HepG2 (cell line): ENCODE data around the gene IGFLR1. TPM values are rescaled to one million over a fixed set of nuclear protein-coding genes. Genes with fewer than 3 reads are reported as not detected.

ENCODE experiments used
- GABPB1 ChIP-seq: IDR thresholded peaks from 2 replicates; pipeline ENCODE4 v1.6.1; 2016; ENCODE audit warnings: mild to moderate bottlenecking, missing genetic modification reagents, moderate library complexity, missing compliant biosample characterization
- HDAC1 ChIP-seq: sonication (generic); formaldehyde crosslinking; IDR thresholded peaks from 2 replicates; pipeline ENCODE4 v1.5.1; 2020; ENCODE audit warnings: mild to moderate bottlenecking, missing genetic modification reagents
- JUND ChIP-seq: sonication (generic); formaldehyde crosslinking; IDR thresholded peaks from 2 replicates; pipeline ENCODE4 v1.8.0; 2022; ENCODE audit warnings: mild to moderate bottlenecking, missing genetic modification reagents
- MBD4 ChIP-seq: IDR thresholded peaks from 2 replicates; pipeline ENCODE4 v1.6.1; 2012; ENCODE audit warnings: low read length, inconsistent platforms, borderline replicate concordance
- MIER2 ChIP-seq: IDR thresholded peaks from 2 replicates; pipeline ENCODE4 v1.6.1; 2016; ENCODE audit warnings: missing biosample characterization, missing genetic modification reagents
- MTA1 ChIP-seq: sonication (generic); formaldehyde crosslinking; IDR thresholded peaks from 2 replicates; pipeline ENCODE4 v1.4.0; 2020; ENCODE audit warnings: missing genetic modification reagents, mild to moderate bottlenecking, borderline replicate concordance
- NR2F1 ChIP-seq, 2 experiments: fragments of 450-650 bp in 1 of 2; formaldehyde crosslinking in 1 of 2; IDR thresholded peaks; 2 replicates each; pipeline versions ENCODE4 v1.5.0 to v1.6.1; 2016 to 2020; ENCODE audit warnings: mild to moderate bottlenecking in 1 of 2, missing compliant biosample characterization in 1 of 2, missing genetic modification reagents in 1 of 2, moderate library complexity in 1 of 2
- PHF21A ChIP-seq: sonication (generic); formaldehyde crosslinking; IDR thresholded peaks from 2 replicates; pipeline ENCODE4 v1.5.0; 2020; ENCODE audit warnings: mild to moderate bottlenecking, missing genetic modification reagents
- SIN3A ChIP-seq: IDR thresholded peaks from 2 replicates; pipeline ENCODE4 v1.6.1; 2011; ENCODE audit warnings: low read depth, mild to moderate bottlenecking, control low read depth, low read length, borderline replicate concordance
- SIX4 ChIP-seq: sonication (generic); formaldehyde crosslinking; IDR thresholded peaks from 2 replicates; pipeline ENCODE4 v1.4.0; 2020; ENCODE audit warnings: missing genetic modification reagents
- SNAI1 ChIP-seq: sonication (generic); formaldehyde crosslinking; IDR thresholded peaks from 2 replicates; pipeline ENCODE4 v1.5.0; 2020; ENCODE audit warnings: mild to moderate bottlenecking, missing genetic modification reagents, borderline replicate concordance
- STAG1 ChIP-seq: sonication (generic); formaldehyde crosslinking; IDR thresholded peaks from 2 replicates; pipeline ENCODE4 v1.4.0; 2020; ENCODE audit warnings: missing genetic modification reagents
- ZFP37 ChIP-seq: sonication (generic); formaldehyde crosslinking; IDR thresholded peaks from 2 replicates; pipeline ENCODE4 v1.4.0; 2020; ENCODE audit warnings: missing genetic modification reagents, borderline replicate concordance
- ZNF263 ChIP-seq: sonication (generic); formaldehyde crosslinking; IDR thresholded peaks from 2 replicates; pipeline ENCODE4 v1.4.0; 2020; ENCODE audit warnings: missing genetic modification reagents
- ZNF543 ChIP-seq: sonication (generic); formaldehyde crosslinking; IDR thresholded peaks from 2 replicates; pipeline ENCODE4 v1.4.0; 2020; ENCODE audit warnings: mild to moderate bottlenecking, missing genetic modification reagents
- polyA plus RNA-seq, 8 experiments: library from polyadenylated mRNA; depleted of rRNA in 3 of 8; stranded (reverse) in 7 of 8; unstranded in 1 of 8; fragments of >200 nt; fragmentation: Illumina TruSeq in 4 of 8; extraction: Trizol in 4 of 8; gene quantifications; 2 replicates each; pipeline versions ENCODE4 v1.2.1 to v1.2.3, GENCODE V29; 2011 to 2016; ENCODE audit warnings: low read depth in 4 of 8, missing spikeins in 1 of 8, mixed read lengths in 1 of 8; ENCODE audit not compliant: insufficient read depth in 1 of 8
- total RNA-seq, 5 experiments: library from RNA; depleted of rRNA; stranded (reverse); fragments of >200 nt; fragmentation: Illumina TruSeq; extraction: Trizol; gene quantifications; 2 replicates each; pipeline ENCODE4 v1.2.3, GENCODE V29; 2016; ENCODE audit warnings: low read depth in 1 of 5
- TF ChIP-seq, protein P1 (sequence below): sonication (generic); formaldehyde crosslinking; IDR thresholded peaks from 2 replicates; pipeline ENCODE4 v1.4.0; 2020; ENCODE audit warnings: mild to moderate bottlenecking, missing genetic modification reagents
- TF ChIP-seq, protein P2 (sequence below): sonication (generic); formaldehyde crosslinking; IDR thresholded peaks from 2 replicates; pipeline ENCODE4 v1.5.0; 2020; ENCODE audit warnings: missing genetic modification reagents, mild to moderate bottlenecking, borderline replicate concordance
- TF ChIP-seq, protein P3 (sequence below): sonication (generic); formaldehyde crosslinking; IDR thresholded peaks from 2 replicates; pipeline ENCODE4 v1.5.0; 2020; ENCODE audit warnings: missing genetic modification reagents
- TF ChIP-seq, protein P4 (sequence below): sonication (generic); formaldehyde crosslinking; IDR thresholded peaks from 2 replicates; pipeline ENCODE4 v1.8.0; 2022; ENCODE audit warnings: missing genetic modification reagents, low read depth, mild to moderate bottlenecking, borderline replicate concordance
- TF ChIP-seq, protein P5 (sequence below): sonication (generic); formaldehyde crosslinking; IDR thresholded peaks from 2 replicates; pipeline ENCODE4 v1.4.0; 2020; ENCODE audit warnings: mild to moderate bottlenecking, missing genetic modification reagents
- TF ChIP-seq, protein P6 (sequence below): sonication (generic); formaldehyde crosslinking; IDR thresholded peaks from 2 replicates; pipeline ENCODE4 v1.4.0; 2020; ENCODE audit warnings: missing genetic modification reagents, borderline replicate concordance

Gene IGFLR1
- total and polyA plus RNA-seq, 2 of the 13 experiments (the other 11 are each of a cell fraction or from before 2014, with no cell fraction given) = 5.4 to 8.9 TPM

DNA sequence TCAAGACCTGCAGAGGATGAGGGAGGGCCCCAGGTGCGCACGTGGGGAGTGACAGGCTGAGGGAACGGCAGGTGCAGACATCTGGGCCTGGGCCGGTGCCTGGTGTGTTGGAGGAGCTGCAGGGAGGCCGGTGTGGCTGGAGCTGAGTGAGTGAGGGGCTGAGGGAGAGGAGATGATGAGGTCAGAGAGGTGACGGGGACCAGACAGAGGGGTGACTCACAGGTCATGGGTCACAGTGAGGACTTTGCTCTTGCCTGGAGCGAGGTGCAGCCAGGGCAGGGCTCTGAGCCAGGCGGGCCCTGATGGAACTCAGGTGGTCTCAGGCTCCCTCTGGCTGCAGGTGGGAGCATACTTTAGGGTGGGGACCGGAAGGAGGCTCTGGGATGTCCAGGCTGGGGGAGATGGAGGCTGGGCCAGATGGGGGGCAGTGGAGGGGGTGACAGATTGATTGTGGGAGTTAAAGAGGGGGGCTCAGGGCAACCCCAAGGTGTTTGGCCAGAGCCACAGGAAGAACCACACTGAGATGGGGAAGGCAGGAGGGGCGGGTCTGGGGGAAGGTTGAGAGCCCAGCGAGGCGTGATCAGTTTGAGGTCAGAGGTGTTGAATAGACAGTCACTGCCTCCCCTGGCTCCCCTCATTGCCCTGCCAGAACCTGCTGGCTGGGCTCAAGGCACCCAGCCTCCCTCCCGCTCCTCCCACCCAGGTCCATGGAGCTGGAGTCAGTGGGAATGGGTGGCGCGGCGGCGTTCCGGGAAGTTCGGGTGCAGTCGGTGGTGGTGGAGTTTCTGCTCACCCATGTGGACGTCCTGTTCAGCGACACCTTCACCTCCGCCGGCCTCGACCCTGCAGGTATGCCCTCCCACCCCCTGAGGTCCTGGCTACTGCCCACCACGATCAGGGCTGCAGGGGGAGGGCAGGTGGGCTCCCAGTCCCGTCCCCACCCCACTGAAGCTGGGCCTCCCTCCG, 41.5 kb upstream of the IGFLR1 start (continued):
- TF ChIP-seq, protein P1, sequence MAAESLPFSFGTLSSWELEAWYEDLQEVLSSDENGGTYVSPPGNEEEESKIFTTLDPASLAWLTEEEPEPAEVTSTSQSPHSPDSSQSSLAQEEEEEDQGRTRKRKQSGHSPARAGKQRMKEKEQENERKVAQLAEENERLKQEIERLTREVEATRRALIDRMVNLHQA = no peak
- TF ChIP-seq, protein P2, sequence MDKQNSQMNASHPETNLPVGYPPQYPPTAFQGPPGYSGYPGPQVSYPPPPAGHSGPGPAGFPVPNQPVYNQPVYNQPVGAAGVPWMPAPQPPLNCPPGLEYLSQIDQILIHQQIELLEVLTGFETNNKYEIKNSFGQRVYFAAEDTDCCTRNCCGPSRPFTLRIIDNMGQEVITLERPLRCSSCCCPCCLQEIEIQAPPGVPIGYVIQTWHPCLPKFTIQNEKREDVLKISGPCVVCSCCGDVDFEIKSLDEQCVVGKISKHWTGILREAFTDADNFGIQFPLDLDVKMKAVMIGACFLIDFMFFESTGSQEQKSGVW (CRISPR knock-in tag) = no peak
- TF ChIP-seq HDAC1 = 0 out of 2 replicates have a peak, but pooled peaks have one; percentile 36
- TF ChIP-seq MTA1 (CRISPR knock-in tag) = 0 out of 2 replicates have a peak, but pooled peaks have one; percentile 35
- TF ChIP-seq, protein P3, sequence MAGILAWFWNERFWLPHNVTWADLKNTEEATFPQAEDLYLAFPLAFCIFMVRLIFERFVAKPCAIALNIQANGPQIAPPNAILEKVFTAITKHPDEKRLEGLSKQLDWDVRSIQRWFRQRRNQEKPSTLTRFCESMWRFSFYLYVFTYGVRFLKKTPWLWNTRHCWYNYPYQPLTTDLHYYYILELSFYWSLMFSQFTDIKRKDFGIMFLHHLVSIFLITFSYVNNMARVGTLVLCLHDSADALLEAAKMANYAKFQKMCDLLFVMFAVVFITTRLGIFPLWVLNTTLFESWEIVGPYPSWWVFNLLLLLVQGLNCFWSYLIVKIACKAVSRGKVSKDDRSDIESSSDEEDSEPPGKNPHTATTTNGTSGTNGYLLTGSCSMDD (CRISPR knock-in tag) = no peak
- no peak for TF ChIP-seq PHF21A (CRISPR knock-in tag)
- TF ChIP-seq, protein P4, sequence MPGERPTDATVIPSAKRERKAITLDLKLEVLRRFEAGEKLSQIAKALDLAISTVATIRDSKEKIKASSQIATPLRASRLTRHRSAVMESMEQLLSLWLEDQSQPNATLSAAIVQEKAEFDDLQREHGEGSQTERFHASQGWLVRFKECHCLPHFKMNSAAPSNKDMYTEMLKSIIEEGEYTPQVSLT (CRISPR knock-in tag) = no peak
- peak; percentile 74 to 88; a peak in 3 of 4 replicates for TF ChIP-seq NR2F1 (CRISPR knock-in tag; IDR thresholded peaks at IDR 0.05)
- TF ChIP-seq SIN3A = no peak
- peak; percentile 73 for TF ChIP-seq JUND (CRISPR knock-in tag)
- TF ChIP-seq ZNF543 = no peak
- TF ChIP-seq SIX4 (CRISPR knock-in tag) = no peak
- TF ChIP-seq STAG1 (CRISPR knock-in tag) = peak; percentile 56
- TF ChIP-seq SNAI1 (CRISPR knock-in tag) = no peak
- peak; percentile 44; the same call in 1 of the 2 replicates for TF ChIP-seq GABPB1 (CRISPR knock-in tag)
- no peak for TF ChIP-seq MIER2 (CRISPR knock-in tag)
- TF ChIP-seq ZNF263 = peak; percentile 92
- TF ChIP-seq MBD4 = no peak
- TF ChIP-seq, protein P5, sequence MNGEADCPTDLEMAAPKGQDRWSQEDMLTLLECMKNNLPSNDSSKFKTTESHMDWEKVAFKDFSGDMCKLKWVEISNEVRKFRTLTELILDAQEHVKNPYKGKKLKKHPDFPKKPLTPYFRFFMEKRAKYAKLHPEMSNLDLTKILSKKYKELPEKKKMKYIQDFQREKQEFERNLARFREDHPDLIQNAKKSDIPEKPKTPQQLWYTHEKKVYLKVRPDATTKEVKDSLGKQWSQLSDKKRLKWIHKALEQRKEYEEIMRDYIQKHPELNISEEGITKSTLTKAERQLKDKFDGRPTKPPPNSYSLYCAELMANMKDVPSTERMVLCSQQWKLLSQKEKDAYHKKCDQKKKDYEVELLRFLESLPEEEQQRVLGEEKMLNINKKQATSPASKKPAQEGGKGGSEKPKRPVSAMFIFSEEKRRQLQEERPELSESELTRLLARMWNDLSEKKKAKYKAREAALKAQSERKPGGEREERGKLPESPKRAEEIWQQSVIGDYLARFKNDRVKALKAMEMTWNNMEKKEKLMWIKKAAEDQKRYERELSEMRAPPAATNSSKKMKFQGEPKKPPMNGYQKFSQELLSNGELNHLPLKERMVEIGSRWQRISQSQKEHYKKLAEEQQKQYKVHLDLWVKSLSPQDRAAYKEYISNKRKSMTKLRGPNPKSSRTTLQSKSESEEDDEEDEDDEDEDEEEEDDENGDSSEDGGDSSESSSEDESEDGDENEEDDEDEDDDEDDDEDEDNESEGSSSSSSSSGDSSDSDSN (CRISPR knock-in tag) = peak; percentile 34; the same call in 1 of the 2 replicates
- TF ChIP-seq ZFP37 (CRISPR knock-in tag) = no peak
- TF ChIP-seq, protein P6, sequence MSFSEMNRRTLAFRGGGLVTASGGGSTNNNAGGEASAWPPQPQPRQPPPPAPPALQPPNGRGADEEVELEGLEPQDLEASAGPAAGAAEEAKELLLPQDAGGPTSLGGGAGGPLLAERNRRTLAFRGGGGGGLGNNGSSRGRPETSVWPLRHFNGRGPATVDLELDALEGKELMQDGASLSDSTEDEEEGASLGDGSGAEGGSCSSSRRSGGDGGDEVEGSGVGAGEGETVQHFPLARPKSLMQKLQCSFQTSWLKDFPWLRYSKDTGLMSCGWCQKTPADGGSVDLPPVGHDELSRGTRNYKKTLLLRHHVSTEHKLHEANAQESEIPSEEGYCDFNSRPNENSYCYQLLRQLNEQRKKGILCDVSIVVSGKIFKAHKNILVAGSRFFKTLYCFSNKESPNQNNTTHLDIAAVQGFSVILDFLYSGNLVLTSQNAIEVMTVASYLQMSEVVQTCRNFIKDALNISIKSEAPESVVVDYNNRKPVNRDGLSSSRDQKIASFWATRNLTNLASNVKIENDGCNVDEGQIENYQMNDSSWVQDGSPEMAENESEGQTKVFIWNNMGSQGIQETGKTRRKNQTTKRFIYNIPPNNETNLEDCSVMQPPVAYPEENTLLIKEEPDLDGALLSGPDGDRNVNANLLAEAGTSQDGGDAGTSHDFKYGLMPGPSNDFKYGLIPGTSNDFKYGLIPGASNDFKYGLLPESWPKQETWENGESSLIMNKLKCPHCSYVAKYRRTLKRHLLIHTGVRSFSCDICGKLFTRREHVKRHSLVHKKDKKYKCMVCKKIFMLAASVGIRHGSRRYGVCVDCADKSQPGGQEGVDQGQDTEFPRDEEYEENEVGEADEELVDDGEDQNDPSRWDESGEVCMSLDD (CRISPR knock-in tag) = 0 out of 2 replicates have a peak, but pooled peaks have one; percentile 12
